Measurements from ENCODE around the gene HECW1.

HECW1 gene

GRCh38 chr7:43155636-43156035 lies 43.2 kb downstream of the HECW1 start:
- 97% methylated on average over 3 of the region's 4 CpGs for WGBS
- H3K14ac ChIP-seq (ENCODE audit: low read length in 2 of 2) = no peak overlapping the region
- H4K91ac ChIP-seq (ENCODE audit: low read length) = no peak overlapping the region
- no peak overlapping the region for H2BK5ac ChIP-seq (ENCODE audit: low read depth, low read length, poor library complexity, severe bottlenecking)
- no peak overlapping the region for H3K18ac ChIP-seq (ENCODE audit: low read depth in 1 of 2, low read length in 2 of 2)
- no peaks in the 10 kb centered on the region for H3K36me3 ChIP-seq (ENCODE audit: control insufficient read depth in 1 of 2, insufficient read depth in 2 of 2, low read depth in 1 of 2, low read length in 2 of 2)
- no peak overlapping the region for H3K4ac ChIP-seq (ENCODE audit: low read depth in 1 of 2, low read length in 2 of 2)
- no peak overlapping the region for H3K4me3 ChIP-seq (ENCODE audit: insufficient read depth in 1 of 2, low read depth in 1 of 2, low read length in 2 of 2)
- no peak for DNase-seq
- H3K9ac ChIP-seq (ENCODE audit: low read length) = no peak overlapping the region
- H2BK15ac ChIP-seq (ENCODE audit: low read depth, poor library complexity, severe bottlenecking) = no peak overlapping the region
- no peak overlapping the region for H4K8ac ChIP-seq (ENCODE audit: low read length)
- H2AK5ac ChIP-seq (ENCODE audit: low read length, severe bottlenecking) = no peak overlapping the region
- H3K4me2 ChIP-seq (ENCODE audit: low read length, poor library complexity, severe bottlenecking) = no peak overlapping the region
- no peak overlapping the region for H2AFZ ChIP-seq (ENCODE audit: low read depth, low read length)
- H3K4me1 ChIP-seq (ENCODE audit: control insufficient read depth, insufficient read depth, low read depth, low read length) = no peaks in the 10 kb centered on the region
- no peaks in the 10 kb centered on the region for H3K27me3 ChIP-seq (ENCODE audit: control insufficient read depth in 1 of 2, insufficient read depth in 1 of 2, low read length in 2 of 2)
- H2BK120ac ChIP-seq (ENCODE audit: low read depth, low read length) = no peak overlapping the region
- H3K9me3 ChIP-seq (ENCODE audit: control insufficient read depth, low read length) = no peaks in the 10 kb centered on the region
- H2BK12ac ChIP-seq (ENCODE audit: low read length in 2 of 2) = no peak overlapping the region
- no peak overlapping the region for H3K23ac ChIP-seq (ENCODE audit: low read length in 2 of 2)
- H3K79me1 ChIP-seq (replicated peaks; ENCODE audit: low read length, poor library complexity, severe bottlenecking) = no peaks in the 10 kb centered on the region
- H3K27ac ChIP-seq (ENCODE audit: low read length, poor library complexity, severe bottlenecking) = no peak overlapping the region

GRCh38 chr7:43163885-43164284 lies 51.4 kb downstream of the HECW1 start:
- no peak overlapping the region for H3K4me3 ChIP-seq (ENCODE audit: insufficient read depth in 1 of 2, low read depth in 1 of 2, low read length in 2 of 2)

GRCh38 chr7:43164757-43165156 lies 52.3 kb downstream of the HECW1 start:
- H4K8ac ChIP-seq (ENCODE audit: low read length) = no peak overlapping the region
- no peaks in the 10 kb centered on the region for H3K79me1 ChIP-seq (replicated peaks; ENCODE audit: low read length, poor library complexity, severe bottlenecking)
- no peak overlapping the region for H3K4me2 ChIP-seq (ENCODE audit: low read length, poor library complexity, severe bottlenecking)
- no peak overlapping the region for H3K4me3 ChIP-seq (ENCODE audit: insufficient read depth in 1 of 2, low read depth in 1 of 2, low read length in 2 of 2)
- H2BK12ac ChIP-seq (ENCODE audit: low read length in 2 of 2) = no peak overlapping the region
- 0% methylated on average over 4 of the region's 4 CpGs for WGBS
- H3K4me1 ChIP-seq (ENCODE audit: control insufficient read depth, insufficient read depth, low read depth, low read length) = peaks cover 11% of the 10 kb centered on the region
- H3K14ac ChIP-seq (ENCODE audit: low read length in 2 of 2) = no peak overlapping the region
- peak overlapping the region; percentile 25 for H3K27ac ChIP-seq (ENCODE audit: low read length, poor library complexity, severe bottlenecking)
- H2BK120ac ChIP-seq (ENCODE audit: low read depth, low read length) = no peak overlapping the region
- no peak overlapping the region for H2AFZ ChIP-seq (ENCODE audit: low read depth, low read length)
- no peak overlapping the region for H2BK15ac ChIP-seq (ENCODE audit: low read depth, poor library complexity, severe bottlenecking)
- H4K91ac ChIP-seq (ENCODE audit: low read length) = no peak overlapping the region
- H2AK5ac ChIP-seq (ENCODE audit: low read length, severe bottlenecking) = no peak overlapping the region
- no peaks in the 10 kb centered on the region for H3K27me3 ChIP-seq (ENCODE audit: control insufficient read depth in 1 of 2, insufficient read depth in 1 of 2, low read length in 2 of 2)
- no peak overlapping the region for H3K4ac ChIP-seq (ENCODE audit: low read depth in 1 of 2, low read length in 2 of 2)
- no peaks in the 10 kb centered on the region for H3K36me3 ChIP-seq (ENCODE audit: control insufficient read depth in 1 of 2, insufficient read depth in 2 of 2, low read depth in 1 of 2, low read length in 2 of 2)
- peak overlapping the region in 1 of 2 experiments; percentile 75 for H3K18ac ChIP-seq (ENCODE audit: low read depth in 1 of 2, low read length in 2 of 2)
- peak; percentile 96 for DNase-seq
- H3K9me3 ChIP-seq (ENCODE audit: control insufficient read depth, low read length) = no peaks in the 10 kb centered on the region
- H3K9ac ChIP-seq (ENCODE audit: low read length) = peak overlapping the region; percentile 10
- H2BK5ac ChIP-seq (ENCODE audit: low read depth, low read length, poor library complexity, severe bottlenecking) = no peak overlapping the region
- no peak overlapping the region for H3K23ac ChIP-seq (ENCODE audit: low read length in 2 of 2)

More at GRCh38 chr7:43163885-43164284, 51.4 kb downstream of the HECW1 start:
- H3K9me3 ChIP-seq (ENCODE audit: control insufficient read depth, low read length) = no peaks in the 10 kb centered on the region
- no peaks in the 10 kb centered on the region for H3K36me3 ChIP-seq (ENCODE audit: control insufficient read depth in 1 of 2, insufficient read depth in 2 of 2, low read depth in 1 of 2, low read length in 2 of 2)
- H3K4me1 ChIP-seq (ENCODE audit: control insufficient read depth, insufficient read depth, low read depth, low read length) = peaks cover 11% of the 10 kb centered on the region
- no peak overlapping the region for H2AFZ ChIP-seq (ENCODE audit: low read depth, low read length)
- H4K91ac ChIP-seq (ENCODE audit: low read length) = no peak overlapping the region
- no peak overlapping the region for H3K27ac ChIP-seq (ENCODE audit: low read length, poor library complexity, severe bottlenecking)
- H3K18ac ChIP-seq (ENCODE audit: low read depth in 1 of 2, low read length in 2 of 2) = peak overlapping the region in 1 of 2 experiments; percentile 48
- peak overlapping the region; percentile 2 to 65 for H2BK12ac ChIP-seq (ENCODE audit: low read length in 2 of 2)
- no peak overlapping the region for H3K4me2 ChIP-seq (ENCODE audit: low read length, poor library complexity, severe bottlenecking)
- no peak overlapping the region for H3K14ac ChIP-seq (ENCODE audit: low read length in 2 of 2)
- H3K79me1 ChIP-seq (replicated peaks; ENCODE audit: low read length, poor library complexity, severe bottlenecking) = no peaks in the 10 kb centered on the region
- no peaks in the 10 kb centered on the region for H3K27me3 ChIP-seq (ENCODE audit: control insufficient read depth in 1 of 2, insufficient read depth in 1 of 2, low read length in 2 of 2)
- no peak overlapping the region for H4K8ac ChIP-seq (ENCODE audit: low read length)
- no peak overlapping the region for H2BK5ac ChIP-seq (ENCODE audit: low read depth, low read length, poor library complexity, severe bottlenecking)
- H3K23ac ChIP-seq (ENCODE audit: low read length in 2 of 2) = no peak overlapping the region
- no peak for DNase-seq
- H2BK15ac ChIP-seq (ENCODE audit: low read depth, poor library complexity, severe bottlenecking) = no peak overlapping the region
- peak overlapping the region; percentile 69 for H2AK5ac ChIP-seq (ENCODE audit: low read length, severe bottlenecking)
- H3K4ac ChIP-seq (ENCODE audit: low read depth in 1 of 2, low read length in 2 of 2) = peak overlapping the region in 1 of 2 experiments; percentile 1
- 100% methylated on average over 3 of the region's 3 CpGs for WGBS
- H3K9ac ChIP-seq (ENCODE audit: low read length) = no peak overlapping the region
- H2BK120ac ChIP-seq (ENCODE audit: low read depth, low read length) = no peak overlapping the region

- Histone ChIP-seq H3K4me3 (ENCODE audit: insufficient read depth in 1 of 2, low read depth in 1 of 2, low read length in 2 of 2) (no peak overlapping the region), H2BK12ac (ENCODE audit: low read length in 2 of 2) (peak overlapping the region in 1 of 2 experiments; percentile 46), H3K27ac (ENCODE audit: low read length, poor library complexity, severe bottlenecking) (no peak overlapping the region), H2AK5ac (ENCODE audit: low read length, severe bottlenecking) (no peak overlapping the region), H4K8ac (ENCODE audit: low read length) (peak overlapping the region; percentile 35), H3K9me3 (ENCODE audit: control insufficient read depth, low read length) (no peaks in the 10 kb centered on the region), H3K4ac (ENCODE audit: low read depth in 1 of 2, low read length in 2 of 2) (no peak overlapping the region), H3K18ac (ENCODE audit: low read depth in 1 of 2, low read length in 2 of 2) (no peak overlapping the region), H2BK15ac (ENCODE audit: low read depth, poor library complexity, severe bottlenecking) (no peak overlapping the region), H3K36me3 (ENCODE audit: control insufficient read depth in 1 of 2, insufficient read depth in 2 of 2, low read depth in 1 of 2, low read length in 2 of 2) (no peaks in the 10 kb centered on the region), H3K79me1 (replicated peaks; ENCODE audit: low read length, poor library complexity, severe bottlenecking) (no peaks in the 10 kb centered on the region), H3K4me1 (ENCODE audit: control insufficient read depth, insufficient read depth, low read depth, low read length) (peaks cover 17% of the 10 kb centered on the region), H2BK120ac (ENCODE audit: low read depth, low read length) (no peak overlapping the region), H2BK5ac (ENCODE audit: low read depth, low read length, poor library complexity, severe bottlenecking) (no peak overlapping the region), H3K4me2 (ENCODE audit: low read length, poor library complexity, severe bottlenecking) (no peak overlapping the region), H3K27me3 (ENCODE audit: control insufficient read depth in 1 of 2, insufficient read depth in 1 of 2, low read length in 2 of 2) (no peaks in the 10 kb centered on the region), H4K91ac (ENCODE audit: low read length) (no peak overlapping the region), H3K9ac (ENCODE audit: low read length) (no peak overlapping the region), H3K23ac (ENCODE audit: low read length in 2 of 2) (no peak overlapping the region), H2AFZ (ENCODE audit: low read depth, low read length) (no peak overlapping the region), H3K14ac (ENCODE audit: low read length in 2 of 2) (no peak overlapping the region)
- no peak for DNase-seq
- WGBS = 91% methylated on average over 3 of the region's 3 CpGs
Observed at GRCh38 chr7:43166686-43167085, 54.2 kb downstream of the HECW1 start.
